ENCODE results near the gene TRIM71. TPM values are rescaled to one million over a fixed set of nuclear protein-coding genes. Genes with fewer than 3 reads are reported as not detected.

TRIM71 gene
- total RNA-seq, 1 donor from 2014 or later = 2.2 TPM

GRCh38 chr3:32866533-32866932, 48.7 kb downstream of the TRIM71 start:
- Histone ChIP-seq H3K4me1 (peaks cover 4% of the 10 kb centered on the region), H3K27ac (no peak overlapping the region), H3K27me3 (no peaks in the 10 kb centered on the region), H3K4me3 (no peak overlapping the region), H3K9me3 (no peaks in the 10 kb centered on the region), H3K36me3 (no peaks in the 10 kb centered on the region)
- TF ChIP-seq CTCF (IDR thresholded peaks at IDR 0.05) = no peak
- intact Hi-C loops (cut with DNase I) = no loop called here
- no peak for ATAC-seq
- DNase-seq = no peak

- ATAC-seq (no peak), DNase-seq (no peak)
- Histone ChIP-seq H3K4me3 (no peak overlapping the region), H3K9me3 (no peaks in the 10 kb centered on the region), H3K27ac (no peak overlapping the region), H3K36me3 (no peaks in the 10 kb centered on the region), H3K27me3 (no peaks in the 10 kb centered on the region), H3K4me1 (peaks cover 15% of the 10 kb centered on the region)
- intact Hi-C loops (cut with DNase I) = no loop called here
- no peak for TF ChIP-seq CTCF (IDR thresholded peaks at IDR 0.05)
Observed at GRCh38 chr3:32867954-32868353, 50.2 kb downstream of the TRIM71 start.

- DNase-seq = no peak
- peaks cover 22% of the 10 kb centered on the region for H3K4me1 ChIP-seq
- H3K4me3 ChIP-seq = no peak overlapping the region
- H3K36me3 ChIP-seq = no peaks in the 10 kb centered on the region
- no peaks in the 10 kb centered on the region for H3K27me3 ChIP-seq
- intact Hi-C loops (cut with DNase I) = no loop called here
- no peaks in the 10 kb centered on the region for H3K9me3 ChIP-seq
- ATAC-seq = no peak
- H3K27ac ChIP-seq = no peak overlapping the region
- no peak for TF ChIP-seq CTCF (IDR thresholded peaks at IDR 0.05)
Observed at GRCh38 chr3:32868719-32869512, 51.1 kb downstream of the TRIM71 start.

GRCh38 chr3:32869513-32870047, 51.8 kb downstream of the TRIM71 start:
- no peak overlapping the region for H3K27ac ChIP-seq
- DNase-seq (no peak), ATAC-seq (no peak)
- no peaks in the 10 kb centered on the region for H3K9me3 ChIP-seq
- intact Hi-C loops (cut with DNase I) = no loop called here
- no peak overlapping the region for H3K4me3 ChIP-seq
- H3K36me3 ChIP-seq = no peaks in the 10 kb centered on the region
- peaks cover 22% of the 10 kb centered on the region for H3K4me1 ChIP-seq
- TF ChIP-seq CTCF (IDR thresholded peaks at IDR 0.05) = no peak
- H3K27me3 ChIP-seq = no peaks in the 10 kb centered on the region

- intact Hi-C loops (cut with DNase I) = no loop called here
- Histone ChIP-seq H3K27ac (no peak overlapping the region), H3K36me3 (no peaks in the 10 kb centered on the region), H3K27me3 (no peaks in the 10 kb centered on the region), H3K4me1 (peaks cover 18% of the 10 kb centered on the region), H3K9me3 (no peaks in the 10 kb centered on the region), H3K4me3 (no peak overlapping the region)
- ATAC-seq = no peak
- TF ChIP-seq CTCF (IDR thresholded peaks at IDR 0.05) = no peak
- DNase-seq = no peak
Observed at GRCh38 chr3:32870373-32871095, 52.7 kb downstream of the TRIM71 start.
